ENCODE results near the gene AMPD2. TPM values are rescaled to one million over a fixed set of nuclear protein-coding genes. Genes with fewer than 3 reads are reported as not detected.

Gene AMPD2
- total and polyA plus RNA-seq, 4 donors, result 54.3 to 113 (median 78.4) TPM

DNA sequence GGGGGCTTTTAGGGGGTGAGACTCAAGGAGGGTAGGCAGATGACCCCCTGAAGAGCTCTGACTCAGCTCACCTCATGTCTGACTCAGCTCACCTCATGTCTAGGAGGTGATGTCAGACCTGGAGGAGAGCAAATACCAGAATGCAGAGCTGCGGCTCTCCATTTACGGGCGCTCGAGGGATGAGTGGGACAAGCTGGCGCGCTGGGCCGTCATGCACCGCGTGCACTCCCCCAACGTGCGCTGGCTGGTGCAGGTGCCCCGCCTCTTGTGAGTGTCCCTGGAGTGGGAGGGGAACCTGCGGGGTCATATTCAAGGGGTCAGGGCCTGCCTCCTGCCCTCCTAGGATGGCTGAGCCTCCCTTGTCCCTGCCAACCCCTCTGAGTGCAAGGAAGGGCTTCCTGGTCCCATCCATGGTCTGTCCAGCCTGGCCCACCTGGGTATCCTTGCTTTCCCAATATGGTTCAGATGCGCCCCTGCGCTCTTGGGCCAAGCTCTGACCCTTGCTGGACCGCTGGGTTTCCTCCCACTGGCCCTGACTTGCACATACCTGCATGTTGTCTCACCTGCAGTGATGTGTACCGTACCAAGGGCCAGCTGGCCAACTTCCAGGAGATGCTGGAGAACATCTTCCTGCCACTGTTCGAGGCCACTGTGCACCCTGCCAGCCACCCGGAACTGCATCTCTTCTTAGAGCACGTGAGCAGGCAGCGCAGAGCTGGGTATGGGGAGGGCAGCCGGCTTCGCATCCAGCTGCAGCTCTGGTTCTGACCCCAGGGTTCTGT lies 9.1 kb downstream of the AMPD2 start:
- Histone ChIP-seq H3K27ac (ENCODE audit: low read depth, low read length) (no peak overlapping the region), H3K4me1 (ENCODE audit: control insufficient read depth, insufficient read depth, low read length) (peaks cover 43% of the 10 kb centered on the region), H3K27me3 (ENCODE audit: control insufficient read depth, insufficient read depth, low read length) (no peaks in the 10 kb centered on the region), H3K4me3 (ENCODE audit: low read depth, low read length) (no peak overlapping the region), H3K36me3 (ENCODE audit: control insufficient read depth, insufficient read depth, low read length) (peaks cover 88% of the 10 kb centered on the region), H3K9me3 (ENCODE audit: control insufficient read depth, insufficient read depth, low read length) (no peaks in the 10 kb centered on the region)
- 92% methylated on average over 23 of the region's 23 CpGs for WGBS (ENCODE audit: insufficient coverage)
- no peak for DNase-seq (ENCODE audit: low read depth in 4 of 6, low spot score in 6 of 6)

GRCh38 chr1:109629372-109630030 lies 9.9 kb downstream of the AMPD2 start:
- 86% methylated on average over 10 of the region's 10 CpGs for WGBS (ENCODE audit: insufficient coverage)
- peaks cover 35% of the 10 kb centered on the region for H3K4me1 ChIP-seq (ENCODE audit: control insufficient read depth, insufficient read depth, low read length)
- peaks cover 82% of the 10 kb centered on the region for H3K36me3 ChIP-seq (ENCODE audit: control insufficient read depth, insufficient read depth, low read length)
- DNase-seq (ENCODE audit: low read depth in 4 of 6, low spot score in 6 of 6), result no peak
- no peaks in the 10 kb centered on the region for H3K27me3 ChIP-seq (ENCODE audit: control insufficient read depth, insufficient read depth, low read length)
- H3K9me3 ChIP-seq (ENCODE audit: control insufficient read depth, insufficient read depth, low read length), result no peaks in the 10 kb centered on the region
- no peak overlapping the region for H3K4me3 ChIP-seq (ENCODE audit: low read depth, low read length)
- no peak overlapping the region for H3K27ac ChIP-seq (ENCODE audit: low read depth, low read length)

- Histone ChIP-seq H3K36me3 (ENCODE audit: control insufficient read depth, insufficient read depth, low read length) (peaks cover 79% of the 10 kb centered on the region), H3K27ac (ENCODE audit: low read depth, low read length) (no peak overlapping the region), H3K27me3 (ENCODE audit: control insufficient read depth, insufficient read depth, low read length) (no peaks in the 10 kb centered on the region), H3K4me1 (ENCODE audit: control insufficient read depth, insufficient read depth, low read length) (peaks cover 27% of the 10 kb centered on the region), H3K9me3 (ENCODE audit: control insufficient read depth, insufficient read depth, low read length) (no peaks in the 10 kb centered on the region), H3K4me3 (ENCODE audit: low read depth, low read length) (no peak overlapping the region)
- no peak for DNase-seq (ENCODE audit: low read depth in 4 of 6, low spot score in 6 of 6)
- 88% methylated on average over 21 of the region's 30 CpGs for WGBS (ENCODE audit: insufficient coverage)
Observed at GRCh38 chr1:109630081-109630897, 10.7 kb downstream of the AMPD2 start.

DNA sequence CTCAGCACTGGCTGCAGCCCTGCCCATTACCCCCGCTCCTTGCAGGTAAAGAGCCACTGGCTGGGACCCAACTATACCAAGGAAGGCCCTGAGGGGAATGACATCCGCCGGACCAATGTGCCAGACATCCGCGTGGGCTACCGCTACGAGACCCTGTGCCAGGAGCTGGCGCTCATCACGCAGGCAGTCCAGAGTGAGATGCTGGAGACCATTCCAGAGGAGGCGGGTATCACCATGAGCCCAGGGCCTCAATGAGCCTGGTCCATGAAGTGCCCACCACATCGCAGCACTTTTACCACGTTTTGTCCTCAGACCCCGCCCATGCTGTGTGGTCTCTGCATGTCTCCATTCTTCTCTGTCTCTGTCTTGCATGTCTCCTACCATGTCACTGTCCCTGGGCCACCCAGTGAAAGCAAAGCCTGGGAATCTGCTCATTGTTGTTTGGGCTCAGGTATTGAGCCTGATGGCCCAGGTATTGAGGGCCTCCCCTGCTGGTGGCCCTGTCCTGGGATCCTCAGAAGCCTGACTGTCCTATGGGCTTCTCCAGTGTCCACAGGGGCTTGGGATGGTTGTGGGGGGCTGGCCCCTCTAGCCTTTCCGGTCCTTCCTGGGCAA lies 11.4 kb downstream of the AMPD2 start:
- H3K27me3 ChIP-seq (ENCODE audit: control insufficient read depth, insufficient read depth, low read length), result no peaks in the 10 kb centered on the region
- H3K27ac ChIP-seq (ENCODE audit: low read depth, low read length), result no peak overlapping the region

GRCh38 chr1:109631513-109632505 lies 12.2 kb downstream of the AMPD2 start:
- peak overlapping the region; percentile 55 for H3K27ac ChIP-seq (ENCODE audit: low read depth, low read length)
- WGBS (ENCODE audit: insufficient coverage), result 86% methylated on average over 12 of the region's 16 CpGs
- no peaks in the 10 kb centered on the region for H3K9me3 ChIP-seq (ENCODE audit: control insufficient read depth, insufficient read depth, low read length)
- H3K4me1 ChIP-seq (ENCODE audit: control insufficient read depth, insufficient read depth, low read length), result peaks cover 23% of the 10 kb centered on the region
- no peaks in the 10 kb centered on the region for H3K27me3 ChIP-seq (ENCODE audit: control insufficient read depth, insufficient read depth, low read length)
- peaks cover 64% of the 10 kb centered on the region for H3K36me3 ChIP-seq (ENCODE audit: control insufficient read depth, insufficient read depth, low read length)
- H3K4me3 ChIP-seq (ENCODE audit: low read depth, low read length), result no peak overlapping the region
- DNase-seq (ENCODE audit: low read depth in 4 of 6, low spot score in 6 of 6), result no peak

More for the DNA sequence above, 11.4 kb downstream of the AMPD2 start:
- peaks cover 72% of the 10 kb centered on the region for H3K36me3 ChIP-seq (ENCODE audit: control insufficient read depth, insufficient read depth, low read length)
- 95% methylated on average over 14 of the region's 14 CpGs for WGBS (ENCODE audit: insufficient coverage)
- H3K9me3 ChIP-seq (ENCODE audit: control insufficient read depth, insufficient read depth, low read length), result no peaks in the 10 kb centered on the region
- H3K4me3 ChIP-seq (ENCODE audit: low read depth, low read length), result no peak overlapping the region
- peaks cover 23% of the 10 kb centered on the region for H3K4me1 ChIP-seq (ENCODE audit: control insufficient read depth, insufficient read depth, low read length)
- no peak for DNase-seq (ENCODE audit: low read depth in 4 of 6, low spot score in 6 of 6)

GRCh38 chr1:109632671-109633346 lies 13.2 kb downstream of the AMPD2 start:
- Histone ChIP-seq H3K27ac (ENCODE audit: low read depth, low read length) (peak overlapping the region; percentile 55), H3K27me3 (ENCODE audit: control insufficient read depth, insufficient read depth, low read length) (no peaks in the 10 kb centered on the region), H3K36me3 (ENCODE audit: control insufficient read depth, insufficient read depth, low read length) (peaks cover 54% of the 10 kb centered on the region), H3K4me3 (ENCODE audit: low read depth, low read length) (no peak overlapping the region), H3K9me3 (ENCODE audit: control insufficient read depth, insufficient read depth, low read length) (no peaks in the 10 kb centered on the region), H3K4me1 (ENCODE audit: control insufficient read depth, insufficient read depth, low read length) (peaks cover 23% of the 10 kb centered on the region)
- peak in 3 of 6 donors; percentile 61 to 91 (median 84) for DNase-seq (ENCODE audit: low read depth in 4 of 6, low spot score in 6 of 6)
- 13% methylated on average over 2 of the region's 5 CpGs for WGBS (ENCODE audit: insufficient coverage)

DNA sequence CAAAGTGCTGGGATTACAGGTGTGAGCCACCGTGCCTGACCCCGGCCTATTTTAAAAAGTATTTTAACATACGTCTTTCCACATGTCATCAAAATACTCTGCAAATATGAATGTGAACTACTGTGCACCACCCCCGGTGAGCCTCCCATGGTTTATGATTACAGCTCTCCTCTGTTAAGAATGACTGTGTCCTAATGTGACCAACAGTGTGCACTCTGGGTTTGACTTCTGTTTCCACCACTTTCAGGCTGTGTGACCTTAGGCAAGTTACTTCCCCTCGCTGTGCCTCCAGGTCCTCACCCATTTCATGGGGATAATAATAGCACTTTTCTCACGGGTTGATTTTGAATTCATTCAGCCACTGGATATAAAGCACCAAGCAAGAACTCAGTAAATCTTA lies 14.7 kb downstream of the AMPD2 start:
- Histone ChIP-seq H3K27ac (ENCODE audit: low read depth, low read length) (no peak overlapping the region), H3K4me3 (ENCODE audit: low read depth, low read length) (no peak overlapping the region), H3K9me3 (ENCODE audit: control insufficient read depth, insufficient read depth, low read length) (no peaks in the 10 kb centered on the region), H3K27me3 (ENCODE audit: control insufficient read depth, insufficient read depth, low read length) (no peaks in the 10 kb centered on the region), H3K36me3 (ENCODE audit: control insufficient read depth, insufficient read depth, low read length) (peaks cover 43% of the 10 kb centered on the region), H3K4me1 (ENCODE audit: control insufficient read depth, insufficient read depth, low read length) (peaks cover 23% of the 10 kb centered on the region)
- DNase-seq (ENCODE audit: low read depth in 4 of 6, low spot score in 6 of 6), result no peak
- 87% methylated on average over 4 of the region's 6 CpGs for WGBS (ENCODE audit: insufficient coverage)

All from spinal cord (tissue), 10 donors.